ENCODE measurements around the gene LCN15.

LCN15 gene

DNA sequence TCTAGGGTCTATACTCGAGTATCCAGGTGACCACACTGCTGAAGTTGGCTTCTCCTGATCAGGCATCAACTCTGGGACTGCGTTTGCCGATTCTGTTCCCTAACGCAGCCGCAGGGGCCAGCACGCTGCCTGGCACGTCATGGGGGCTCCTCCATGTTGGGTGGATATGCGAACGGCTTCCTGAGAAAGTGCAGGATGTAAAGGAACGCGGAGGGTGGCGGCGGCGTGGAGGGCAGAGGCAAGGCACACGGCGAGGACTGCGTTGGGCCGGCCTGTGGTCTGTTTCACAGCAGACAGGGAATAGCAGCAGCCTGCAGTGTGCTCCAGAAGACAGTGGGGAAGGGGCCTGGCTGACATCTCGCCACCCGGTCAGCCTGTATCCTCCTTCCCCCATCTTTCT, 25.4 kb downstream of the LCN15 start:
- no peak for DNase-seq

DNA sequence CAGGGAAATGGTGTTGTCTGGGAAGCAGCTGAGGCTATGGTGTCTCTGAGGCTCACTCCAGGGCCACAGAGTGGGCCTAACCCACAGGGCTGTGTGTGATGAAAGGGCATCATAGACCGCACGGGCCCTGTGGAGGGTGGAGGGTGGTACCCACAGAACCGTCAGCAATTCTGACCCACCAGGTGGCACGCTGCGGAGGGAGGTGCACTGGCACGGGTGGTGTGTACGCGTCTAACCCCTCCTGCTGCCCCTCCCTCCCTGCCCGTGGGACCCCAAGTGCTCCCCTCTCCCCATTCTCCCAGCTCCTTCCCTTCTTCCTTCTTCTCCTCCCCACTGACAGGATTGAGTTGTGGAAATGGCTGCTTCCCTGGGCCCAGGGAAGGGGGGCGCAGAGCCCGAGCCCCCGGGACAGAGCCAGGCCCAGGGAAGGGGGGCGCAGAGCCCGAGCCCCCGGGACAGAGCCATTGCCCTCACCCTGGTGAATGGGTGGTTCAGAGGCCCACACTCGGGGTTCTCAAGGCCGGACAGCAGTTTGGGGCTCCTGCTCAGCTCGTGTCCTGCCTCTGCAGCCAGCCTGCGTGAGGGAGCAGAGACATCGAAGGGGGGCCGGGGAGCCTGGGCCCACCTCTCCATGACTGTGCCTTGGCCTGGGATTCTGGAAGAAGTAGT, 28.4 kb downstream of the LCN15 start:
- no peak for DNase-seq

GRCh38 chr9:136734837-136735496, 29.4 kb downstream of the LCN15 start:
- DNase-seq: peak; percentile 59

DNA sequence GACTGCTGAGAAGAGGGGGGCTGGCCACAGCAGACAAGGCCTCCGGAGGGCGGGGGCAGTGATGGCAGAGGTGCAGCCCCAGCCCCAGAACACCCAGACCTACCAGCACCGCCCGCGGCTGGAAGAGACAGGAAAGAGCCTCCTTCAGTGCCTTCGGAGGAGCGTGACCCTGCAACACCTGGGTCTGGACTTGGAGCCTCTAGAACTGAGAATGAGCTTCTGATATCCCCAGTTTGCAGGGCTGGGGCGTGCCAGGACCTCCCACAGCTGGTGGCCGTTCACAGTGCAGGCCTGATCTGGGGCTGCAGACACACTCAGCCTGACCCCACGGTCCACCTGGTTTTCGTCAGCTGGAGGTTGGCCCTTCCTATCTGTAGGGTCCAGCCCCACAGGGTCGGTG, 30.7 kb downstream of the LCN15 start:
- DNase-seq: no peak

DNA sequence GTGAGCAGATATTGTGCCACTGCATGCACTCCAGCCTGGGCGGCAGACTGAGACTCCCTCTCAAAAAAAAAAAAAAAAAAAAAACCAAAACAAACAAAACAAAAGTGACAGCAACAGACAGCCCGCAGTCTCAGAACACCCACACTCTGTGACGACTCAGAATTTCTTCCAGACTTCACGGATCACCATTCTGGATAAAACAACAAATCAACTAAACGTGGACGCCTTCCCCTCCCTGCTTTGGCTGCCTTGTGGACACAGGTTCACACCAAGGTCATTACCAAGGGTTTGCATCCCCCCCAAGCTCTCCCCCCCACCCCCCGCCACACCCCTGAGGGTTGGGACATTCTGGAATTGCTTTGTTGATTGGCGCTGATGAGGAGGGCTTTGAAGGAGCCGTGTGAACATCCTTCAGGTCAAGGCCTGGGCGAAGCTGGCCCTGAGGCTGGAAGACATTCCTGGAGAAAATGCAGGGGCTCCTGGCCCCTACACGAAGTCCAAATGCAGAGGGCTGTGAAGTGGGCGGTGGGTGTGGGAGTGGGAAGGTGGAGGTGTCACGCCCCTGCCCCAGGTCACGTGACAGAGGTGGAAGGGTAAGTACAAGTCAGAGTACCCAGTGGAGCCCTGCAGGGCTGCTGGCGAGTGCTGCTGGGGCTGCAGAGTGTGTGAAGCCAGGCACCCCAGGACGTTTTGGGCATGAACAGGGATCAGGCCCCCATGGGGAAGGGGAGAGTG, 31.7 kb downstream of the LCN15 start:
- DNase-seq: no peak

DNA sequence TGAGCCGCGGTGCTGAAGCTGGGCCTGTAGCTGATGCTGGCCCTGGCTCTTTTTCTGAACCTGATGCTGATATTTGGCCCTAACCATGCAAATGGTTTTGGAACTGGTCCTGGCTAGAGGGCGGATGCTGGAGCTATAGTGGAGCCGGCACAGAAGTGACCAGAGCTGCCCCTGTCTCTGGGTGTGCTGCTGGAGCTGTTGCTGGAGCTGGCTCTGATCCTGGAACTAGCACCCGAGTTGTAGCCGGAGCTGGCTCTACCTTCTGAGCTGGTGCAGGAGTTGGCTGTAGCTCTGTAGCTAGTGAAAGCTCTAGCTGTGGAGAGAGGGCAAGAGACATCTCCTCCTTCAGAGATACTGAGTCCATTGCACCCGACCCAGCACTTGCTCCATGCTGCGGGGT, 34.4 kb downstream of the LCN15 start:
- DNase-seq: no peak

GRCh38 chr9:136729144-136729543, 35.2 kb downstream of the LCN15 start:
- DNase-seq: peak; percentile 66

- peak; percentile 30 for DNase-seq
Measured at GRCh38 chr9:136728548-136729123, 35.7 kb downstream of the LCN15 start.

- DNase-seq: peak; percentile 94
Measured at GRCh38 chr9:136728080-136728547, 36.2 kb downstream of the LCN15 start.

DNA sequence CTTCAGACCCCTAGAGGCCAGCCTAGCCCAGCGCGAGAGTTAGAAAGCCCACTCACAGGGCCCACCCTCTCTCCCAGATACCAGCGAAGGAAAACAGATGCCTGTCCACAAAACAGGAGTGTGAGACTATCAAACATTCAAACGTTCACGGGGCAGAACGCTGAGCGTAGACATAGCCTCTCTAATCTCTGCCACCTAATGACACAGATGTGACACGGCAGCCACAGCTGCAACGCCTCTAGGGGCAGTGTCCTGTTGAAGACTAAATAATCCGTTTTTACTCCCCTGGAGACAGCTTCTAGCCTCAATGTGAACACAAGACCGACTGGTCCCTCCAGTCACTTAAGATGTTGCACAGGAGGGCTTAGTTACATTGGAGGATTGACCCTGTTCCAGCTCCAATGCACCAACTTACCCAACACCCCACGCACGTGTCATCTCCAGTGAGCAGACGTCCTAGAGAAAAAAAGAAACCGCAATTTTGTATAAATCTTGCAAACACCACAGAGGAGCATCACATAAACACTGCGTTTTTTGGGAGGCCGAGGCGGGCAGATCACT, 37.6 kb downstream of the LCN15 start:
- peak; percentile 68 for DNase-seq

- DNase-seq: no peak
Measured at GRCh38 chr9:136726118-136726517, 38.2 kb downstream of the LCN15 start.

DNA sequence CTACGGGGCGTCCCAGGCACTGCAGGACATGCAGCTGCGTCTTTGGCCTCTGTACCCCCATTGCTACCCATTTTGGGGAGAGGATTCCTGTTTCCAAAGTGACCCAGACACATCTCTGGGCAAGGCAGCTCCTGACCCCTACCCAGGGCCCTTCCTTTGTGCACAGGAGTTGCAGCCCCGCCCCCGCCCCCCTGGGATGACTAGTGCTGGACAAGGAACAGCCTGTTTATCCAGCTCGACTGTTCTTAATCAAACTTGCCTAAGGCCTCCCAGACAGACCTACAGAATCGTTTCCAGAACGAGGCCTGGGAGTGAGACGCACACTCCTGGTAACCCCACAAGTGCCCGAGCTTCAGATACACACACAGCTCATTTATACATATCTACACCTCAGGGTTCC, 38.7 kb downstream of the LCN15 start:
- no peak for DNase-seq

DNA sequence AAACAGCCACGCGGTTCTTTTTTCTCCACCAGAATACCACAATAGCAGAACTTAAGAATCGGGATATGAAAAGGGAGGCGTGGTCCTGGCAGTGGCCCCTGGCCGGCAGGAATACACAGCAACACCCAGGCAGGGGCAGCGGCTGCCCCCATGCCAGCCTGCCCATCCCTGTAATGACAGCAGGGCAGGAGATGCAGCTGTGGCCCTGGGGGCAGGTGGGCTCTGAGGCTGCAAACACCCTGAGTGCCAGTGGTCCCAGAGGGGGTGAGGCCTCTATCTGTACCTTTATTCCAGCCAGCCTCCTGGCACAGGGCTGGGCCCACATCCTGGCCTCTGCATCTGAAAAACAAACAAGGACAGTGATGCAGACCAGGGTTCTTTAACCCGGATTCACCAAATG, 39.5 kb downstream of the LCN15 start:
- no peak for DNase-seq

GRCh38 chr9:136723989-136724388, 40.3 kb downstream of the LCN15 start:
- no peak for DNase-seq

DNA sequence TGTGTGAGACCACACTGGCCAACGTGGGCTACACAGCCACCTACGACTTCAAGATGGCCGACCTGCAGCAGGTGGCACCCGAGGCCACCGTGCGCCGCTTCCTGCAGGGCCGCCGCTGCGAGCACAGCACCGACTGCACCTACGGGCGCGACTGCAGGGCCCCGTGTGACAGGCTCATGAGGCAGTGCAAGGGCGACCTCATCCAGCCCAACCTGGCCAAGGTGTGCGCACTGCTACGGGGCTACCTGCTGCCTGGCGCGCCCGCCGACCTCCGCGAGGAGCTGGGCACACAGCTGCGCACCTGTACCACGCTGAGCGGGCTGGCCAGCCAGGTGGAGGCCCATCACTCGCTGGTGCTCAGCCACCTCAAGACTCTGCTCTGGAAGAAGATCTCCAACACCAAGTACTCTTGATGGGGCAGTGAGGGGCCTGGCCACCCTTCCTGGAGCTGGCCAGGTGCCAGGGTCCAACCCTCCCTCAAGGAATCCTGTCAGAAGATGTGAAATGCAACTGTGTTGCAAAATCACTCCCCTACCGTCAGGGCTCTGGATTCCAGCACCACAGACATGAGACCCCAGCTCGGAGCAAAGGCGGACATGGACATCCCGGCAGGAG, 40.8 kb downstream of the LCN15 start:
- peak; percentile 29 for DNase-seq

- DNase-seq: peak; percentile 45
Measured at GRCh38 chr9:136722969-136723356, 41.4 kb downstream of the LCN15 start.

DNA sequence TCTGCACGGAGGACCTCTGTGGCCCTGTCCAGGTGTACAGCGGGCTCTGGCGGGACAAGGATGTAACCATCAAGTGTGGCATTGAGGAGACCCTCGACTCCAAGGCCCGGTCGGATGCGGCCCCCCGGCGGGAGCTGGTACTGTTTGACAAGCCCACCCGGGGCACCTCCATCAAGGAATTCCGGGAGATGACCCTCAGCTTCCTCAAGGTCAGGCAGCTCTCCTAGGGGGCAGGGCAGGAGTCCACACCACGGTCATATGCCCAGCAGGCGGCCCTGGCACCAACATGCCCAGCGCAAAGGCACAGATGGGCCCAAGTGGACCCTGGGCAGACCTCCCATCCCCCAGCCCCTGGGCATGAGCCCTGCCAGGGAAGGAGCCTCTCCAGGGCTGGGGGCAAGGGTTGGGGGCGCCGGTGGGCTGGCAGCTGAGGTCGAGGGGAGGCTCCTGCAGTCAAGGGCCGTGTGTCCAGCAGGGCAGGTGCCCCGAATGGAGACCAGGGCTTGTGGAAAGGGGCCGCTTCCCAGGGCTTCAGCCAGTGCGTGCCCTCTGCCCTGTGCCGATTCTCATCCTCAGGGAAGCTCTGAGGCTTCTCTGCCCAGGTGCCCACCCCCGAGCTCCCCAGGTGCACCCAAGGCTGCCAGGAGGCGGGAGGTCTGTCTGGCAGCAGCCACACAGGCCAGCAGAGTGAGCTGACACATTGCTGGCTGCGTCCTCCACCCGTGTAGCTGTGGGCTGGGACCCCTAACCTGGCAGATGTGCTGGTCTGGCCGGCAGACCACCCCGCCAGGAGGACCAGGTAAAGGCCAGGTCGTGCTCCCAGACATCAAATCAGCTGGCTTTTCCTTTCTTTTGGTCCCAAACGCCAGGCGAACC, 42.0 kb downstream of the LCN15 start:
- DNase-seq: peak; percentile 45

DNA sequence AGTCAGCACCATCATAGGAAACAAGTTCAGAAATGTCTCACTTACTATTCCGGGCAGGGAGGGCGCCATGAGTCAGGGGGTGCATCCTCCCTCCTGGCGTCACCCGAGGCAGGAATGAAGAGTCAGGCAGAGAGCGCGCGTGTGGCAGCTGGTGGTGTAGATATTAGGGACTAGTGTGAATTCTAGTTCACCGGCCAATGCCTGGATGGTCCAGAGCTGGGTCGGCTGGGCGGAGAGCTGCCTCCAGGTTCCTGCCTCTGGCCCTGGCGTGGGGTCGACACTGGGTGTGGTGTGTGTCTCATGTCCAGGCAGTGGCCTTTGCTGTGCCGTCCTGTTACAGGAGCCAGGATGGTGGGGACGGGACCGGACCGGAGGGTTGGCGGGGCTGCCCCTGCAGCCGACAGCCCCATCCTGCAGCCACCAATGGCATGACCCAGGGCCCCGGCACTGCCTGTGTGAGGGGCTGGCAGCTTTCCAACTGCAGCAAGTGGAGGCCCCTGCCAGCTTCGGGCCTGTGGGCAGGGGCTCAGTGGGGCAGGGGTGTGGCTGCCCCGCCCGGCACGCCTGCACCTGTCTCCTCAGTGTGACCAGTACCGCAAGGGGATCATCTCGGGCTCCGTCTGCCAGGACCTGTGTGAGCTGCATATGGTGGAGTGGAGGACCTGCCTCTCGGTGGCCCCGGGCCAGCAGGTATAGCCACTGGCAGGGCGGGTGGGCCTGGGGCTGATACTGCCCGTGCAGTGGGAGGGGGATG, 42.8 kb downstream of the LCN15 start:
- peak; percentile 40 for DNase-seq

DNA sequence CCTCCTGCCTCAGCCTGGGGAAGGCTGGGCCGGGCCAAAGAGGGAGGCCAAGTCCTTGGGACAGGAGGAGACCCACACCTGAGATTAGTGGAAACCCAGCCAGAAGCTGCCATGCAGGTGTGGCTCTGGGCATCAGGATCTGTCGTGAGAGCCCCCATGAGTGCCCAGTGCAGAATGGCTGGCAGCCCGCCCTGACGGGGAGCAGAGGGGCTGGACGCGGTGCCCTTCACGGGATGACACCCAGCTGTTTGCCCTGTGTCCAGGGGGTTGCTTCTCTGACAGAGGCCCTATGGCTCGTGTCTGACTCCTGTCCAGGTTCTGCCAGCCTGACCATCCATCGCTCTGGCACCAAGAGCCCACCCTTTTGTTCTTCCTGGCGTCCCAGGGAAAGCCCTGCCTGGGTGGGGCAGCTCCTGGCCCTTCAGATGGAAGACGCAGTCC, 43.4 kb downstream of the LCN15 start:
- DNase-seq: no peak

- DNase-seq: no peak
Measured at GRCh38 chr9:136720251-136720897, 43.9 kb downstream of the LCN15 start.
